LNCAP (cell line): ENCODE results near the gene GNAS-AS1.

Experiments used
- CTCF ChIP-seq: fragments of 450-650 bp; IDR thresholded peaks from 2 replicates; pipeline ENCODE4 v1.5.1; 2017; ENCODE audit warnings: mild to moderate bottlenecking

Gene GNAS-AS1

GRCh38 chr20:58824843-58825242, 25.9 kb downstream of the GNAS-AS1 start:
- no peak for TF ChIP-seq CTCF

GRCh38 chr20:58822748-58823730, 27.7 kb downstream of the GNAS-AS1 start:
- no peak for TF ChIP-seq CTCF

GRCh38 chr20:58822149-58822548, 28.6 kb downstream of the GNAS-AS1 start:
- no peak for TF ChIP-seq CTCF

- no peak for TF ChIP-seq CTCF
These were observed 30.8 kb downstream of the GNAS-AS1 start for GRCh38 chr20:58819921-58820320.

- TF ChIP-seq CTCF: no peak
These were observed 32.0 kb downstream of the GNAS-AS1 start for GRCh38 chr20:58818586-58819285.

GRCh38 chr20:58817748-58818147, 33.0 kb downstream of the GNAS-AS1 start:
- no peak for TF ChIP-seq CTCF

- no peak for TF ChIP-seq CTCF
These were observed 33.6 kb downstream of the GNAS-AS1 start for GRCh38 chr20:58816957-58817651.
